Inferior parietal cortex (tissue), 1 donor: ENCODE results near the gene ISCA1.
A peak's percentile ranks its signal among the peaks of the same experiment; 100 is the strongest.

Experiments used
- DNase-seq: peaks from one replicate; pipeline ENCODE4 v3.0.0-alpha.2; 2016; ENCODE audit errors: extremely low spot score

ISCA1 gene

GRCh38 chr9:86285261-86285660 lies 2.9 kb upstream of the ISCA1 start:
- no peak for DNase-seq

- peak; percentile 64 for DNase-seq
Measured at GRCh38 chr9:86282979-86283535, 719 bp upstream of the ISCA1 start.

GRCh38 chr9:86281593-86282076 lies 703 bp downstream of the ISCA1 start:
- DNase-seq: no peak

- no peak for DNase-seq
Measured at GRCh38 chr9:86280580-86280979, 1.8 kb downstream of the ISCA1 start.

GRCh38 chr9:86279839-86280238 lies 2.5 kb downstream of the ISCA1 start:
- DNase-seq: no peak

- no peak for DNase-seq
Measured at GRCh38 chr9:86277072-86277471, 5.3 kb downstream of the ISCA1 start.

GRCh38 chr9:86275962-86276361 lies 6.4 kb downstream of the ISCA1 start:
- no peak for DNase-seq

- DNase-seq: no peak
Measured at GRCh38 chr9:86274821-86275643, 7.3 kb downstream of the ISCA1 start.

GRCh38 chr9:86272221-86272620 lies 10.1 kb downstream of the ISCA1 start:
- DNase-seq: no peak

- DNase-seq: no peak
Measured at GRCh38 chr9:86263876-86264275, 18.5 kb downstream of the ISCA1 start.

- no peak for DNase-seq
Measured at GRCh38 chr9:86262492-86262891, 19.8 kb downstream of the ISCA1 start.

- no peak for DNase-seq
Measured at GRCh38 chr9:86259557-86259956, 22.8 kb downstream of the ISCA1 start, which contains the start of gene C9orf153. Gene C9orf153 (minus strand): TSS chr9:86259657. CDS start chr9:86229603, 30,054 bp downstream.

- no peak for DNase-seq
Measured at GRCh38 chr9:86257391-86257790, 24.9 kb downstream of the ISCA1 start.

GRCh38 chr9:86256653-86257052 lies 25.7 kb downstream of the ISCA1 start:
- DNase-seq: no peak

- no peak for DNase-seq
Measured at GRCh38 chr9:86253577-86253976, 28.8 kb downstream of the ISCA1 start.

GRCh38 chr9:86252870-86253269 lies 29.5 kb downstream of the ISCA1 start:
- no peak for DNase-seq

- no peak for DNase-seq
Measured at GRCh38 chr9:86250123-86250522, 32.2 kb downstream of the ISCA1 start.

- DNase-seq: no peak
Measured at GRCh38 chr9:86248746-86249145, 33.6 kb downstream of the ISCA1 start.

GRCh38 chr9:86246752-86247161 lies 35.6 kb downstream of the ISCA1 start:
- no peak for DNase-seq

- DNase-seq: no peak
Measured at GRCh38 chr9:86242071-86242470, 40.3 kb downstream of the ISCA1 start.

- DNase-seq: no peak
Measured at GRCh38 chr9:86241216-86241615, 41.1 kb downstream of the ISCA1 start.

- no peak for DNase-seq
Measured at GRCh38 chr9:86238861-86239770, 43.2 kb downstream of the ISCA1 start.
